HFFc6 (cell line): ENCODE measurements around the gene SUPT4H1. TPM values are rescaled to one million over a fixed set of nuclear protein-coding genes. Genes with fewer than 3 reads are reported as not detected.

ENCODE experiments used
- DNase-seq: peaks from one replicate; pipeline ENCODE4 v3.0.0-alpha.2; 2018
- H3K27ac Mint-ChIP-seq: 2 replicates; pipeline ENCODE4 v1.8.0; 2020; ENCODE audit warnings: mild to moderate bottlenecking, mixed read lengths
- H3K27me3 Mint-ChIP-seq: 2 replicates; pipeline ENCODE4 v1.8.0; 2021; ENCODE audit warnings: mild to moderate bottlenecking, moderate library complexity, mixed read lengths; ENCODE audit not compliant: insufficient read depth
- H3K36me3 Mint-ChIP-seq: 2 replicates; pipeline ENCODE4 v1.8.0; 2021; ENCODE audit warnings: low read depth, mixed read lengths
- H3K4me1 Mint-ChIP-seq: 2 replicates; pipeline ENCODE4 v1.8.0; 2020; ENCODE audit warnings: low read depth, mixed read lengths
- H3K4me3 Mint-ChIP-seq: 2 replicates; pipeline ENCODE4 v1.8.0; 2020; ENCODE audit warnings: mild to moderate bottlenecking, moderate library complexity, mixed read lengths
- H3K9me3 Mint-ChIP-seq: 2 replicates; pipeline ENCODE4 v1.8.0; 2020; ENCODE audit warnings: mild to moderate bottlenecking, mixed read lengths
- total RNA-seq, 6 experiments: library from RNA; stranded (reverse); fragmentation: NEBNext Ultra II Directional; extraction: Animal tissue kit (Norgen Biotek cat#: 25700); gene quantifications; 2 replicates in 1 of 6; 3 replicates in 5 of 6; pipeline ENCODE4 v1.2.3, GENCODE V29; 2021
- TF ChIP-seq, protein P1 (sequence below): fragments of 200-600 bp; sonication (generic); IDR thresholded peaks from 2 replicates; pipeline ENCODE4 v1.5.0; 2021; ENCODE audit warnings: antibody characterized with exemption, mild to moderate bottlenecking

The SUPT4H1 gene
- total RNA-seq, 6 experiments from 2014 or later, result 95.6 to 110 (median 105) TPM

DNA sequence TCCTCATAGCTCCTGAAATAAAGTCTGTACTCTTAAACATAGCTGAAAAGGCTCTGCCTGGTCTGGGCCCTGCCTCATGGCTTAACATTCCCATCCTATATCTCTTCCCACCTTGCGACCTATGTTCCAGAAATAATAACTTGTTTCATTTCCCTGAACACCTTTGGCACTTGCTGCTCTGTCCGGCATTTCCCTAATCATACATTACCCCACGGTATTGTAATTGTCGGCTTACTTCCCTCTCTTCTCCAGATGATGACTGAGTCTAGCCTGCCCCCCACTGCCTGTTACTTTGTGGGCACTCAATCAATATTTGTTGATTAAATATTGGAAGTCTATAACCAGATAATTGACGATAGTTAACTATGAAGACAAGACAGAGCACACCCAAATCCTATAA is 23.3 kb upstream of the SUPT4H1 start:
- TF ChIP-seq, protein P1, sequence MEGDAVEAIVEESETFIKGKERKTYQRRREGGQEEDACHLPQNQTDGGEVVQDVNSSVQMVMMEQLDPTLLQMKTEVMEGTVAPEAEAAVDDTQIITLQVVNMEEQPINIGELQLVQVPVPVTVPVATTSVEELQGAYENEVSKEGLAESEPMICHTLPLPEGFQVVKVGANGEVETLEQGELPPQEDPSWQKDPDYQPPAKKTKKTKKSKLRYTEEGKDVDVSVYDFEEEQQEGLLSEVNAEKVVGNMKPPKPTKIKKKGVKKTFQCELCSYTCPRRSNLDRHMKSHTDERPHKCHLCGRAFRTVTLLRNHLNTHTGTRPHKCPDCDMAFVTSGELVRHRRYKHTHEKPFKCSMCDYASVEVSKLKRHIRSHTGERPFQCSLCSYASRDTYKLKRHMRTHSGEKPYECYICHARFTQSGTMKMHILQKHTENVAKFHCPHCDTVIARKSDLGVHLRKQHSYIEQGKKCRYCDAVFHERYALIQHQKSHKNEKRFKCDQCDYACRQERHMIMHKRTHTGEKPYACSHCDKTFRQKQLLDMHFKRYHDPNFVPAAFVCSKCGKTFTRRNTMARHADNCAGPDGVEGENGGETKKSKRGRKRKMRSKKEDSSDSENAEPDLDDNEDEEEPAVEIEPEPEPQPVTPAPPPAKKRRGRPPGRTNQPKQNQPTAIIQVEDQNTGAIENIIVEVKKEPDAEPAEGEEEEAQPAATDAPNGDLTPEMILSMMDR, result no peak
- H3K27me3 Mint-ChIP-seq, result peaks cover 34% of the 10 kb centered on the region
- no peaks in the 10 kb centered on the region for H3K4me1 Mint-ChIP-seq
- no peak overlapping the region for H3K27ac Mint-ChIP-seq
- DNase-seq, result no peak
- no peaks in the 10 kb centered on the region for H3K36me3 Mint-ChIP-seq
- H3K4me3 Mint-ChIP-seq, result no peak overlapping the region
- no peaks in the 10 kb centered on the region for H3K9me3 Mint-ChIP-seq

GRCh38 chr17:58373923-58374322 is 21.9 kb upstream of the SUPT4H1 start:
- Mint-ChIP-seq H3K4me1 (no peaks in the 10 kb centered on the region), H3K27me3 (peaks cover 34% of the 10 kb centered on the region), H3K36me3 (no peaks in the 10 kb centered on the region), H3K4me3 (no peak overlapping the region), H3K9me3 (no peaks in the 10 kb centered on the region), H3K27ac (no peak overlapping the region)
- TF ChIP-seq, protein P1, result no peak
- DNase-seq, result no peak

GRCh38 chr17:58373003-58373402 is 21.0 kb upstream of the SUPT4H1 start:
- no peak overlapping the region for H3K27ac Mint-ChIP-seq
- TF ChIP-seq, protein P1, result no peak
- no peaks in the 10 kb centered on the region for H3K4me1 Mint-ChIP-seq
- no peaks in the 10 kb centered on the region for H3K36me3 Mint-ChIP-seq
- H3K9me3 Mint-ChIP-seq, result no peaks in the 10 kb centered on the region
- H3K27me3 Mint-ChIP-seq, result peaks cover 37% of the 10 kb centered on the region
- DNase-seq, result no peak
- no peak overlapping the region for H3K4me3 Mint-ChIP-seq

- TF ChIP-seq, protein P1, result no peak
- Mint-ChIP-seq H3K36me3 (no peaks in the 10 kb centered on the region), H3K27me3 (peaks cover 47% of the 10 kb centered on the region), H3K4me1 (no peaks in the 10 kb centered on the region), H3K4me3 (no peak overlapping the region), H3K9me3 (no peaks in the 10 kb centered on the region), H3K27ac (no peak overlapping the region)
- no peak for DNase-seq
Observed at GRCh38 chr17:58371300-58371950, 19.4 kb upstream of the SUPT4H1 start.

DNA sequence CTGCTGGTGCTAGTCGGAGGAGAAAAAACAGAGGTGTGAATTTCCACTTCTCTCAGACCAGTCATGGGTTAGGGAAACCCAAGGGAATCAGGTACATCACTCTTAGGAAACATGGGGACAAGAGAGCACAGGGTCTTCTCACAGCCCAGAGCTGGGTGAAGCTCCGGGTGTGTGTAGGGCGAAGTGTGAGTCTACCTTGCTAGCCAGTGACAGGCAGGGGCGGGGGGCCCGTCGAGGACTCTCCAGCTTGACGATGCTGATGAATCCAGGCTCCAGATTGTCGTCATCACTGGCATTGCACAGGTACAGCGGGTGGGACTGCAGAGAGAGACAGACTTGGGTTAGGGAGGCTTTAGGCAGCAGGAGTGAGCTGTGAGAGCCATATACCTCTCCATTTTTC is 18.7 kb upstream of the SUPT4H1 start:
- no peak for DNase-seq
- H3K4me3 Mint-ChIP-seq, result no peak overlapping the region
- peaks cover 49% of the 10 kb centered on the region for H3K27me3 Mint-ChIP-seq
- TF ChIP-seq, protein P1, result no peak
- no peaks in the 10 kb centered on the region for H3K4me1 Mint-ChIP-seq
- H3K27ac Mint-ChIP-seq, result no peak overlapping the region
- H3K9me3 Mint-ChIP-seq, result no peaks in the 10 kb centered on the region
- no peaks in the 10 kb centered on the region for H3K36me3 Mint-ChIP-seq
